Midbrain (tissue), 1 donor: Measurements from ENCODE around the gene PTPN18.
"Not testable (repeated sequence)": the region's sequence is repeated elsewhere in the genome, so short reads cannot be mapped to it uniquely, and the experiment has no call there.

Source experiments
- DNase-seq: peaks from one replicate; lab custom pipeline; 2025; lab: John Stamatoyannopoulos, UW

The PTPN18 gene

DNA sequence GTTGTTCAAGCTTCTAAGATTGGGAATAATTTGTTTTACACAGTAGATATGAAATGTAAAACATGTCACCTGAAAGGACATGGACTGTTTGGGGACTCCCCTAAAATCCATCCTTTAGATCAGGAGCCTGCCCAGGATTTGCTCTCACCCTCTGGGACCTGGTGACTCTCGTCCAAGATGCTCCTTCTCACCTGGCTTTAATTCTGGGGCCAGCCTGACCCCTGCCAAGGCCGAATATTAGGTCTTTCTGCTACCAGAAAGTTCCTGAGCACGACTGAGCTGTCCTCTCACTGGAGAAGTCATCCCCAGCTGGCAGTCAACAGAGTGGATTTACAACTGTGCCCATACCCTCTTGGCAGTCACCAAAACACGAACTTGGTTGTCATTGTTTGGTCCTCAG is 25.3 kb downstream of the PTPN18 start:
- no peak for DNase-seq

DNA sequence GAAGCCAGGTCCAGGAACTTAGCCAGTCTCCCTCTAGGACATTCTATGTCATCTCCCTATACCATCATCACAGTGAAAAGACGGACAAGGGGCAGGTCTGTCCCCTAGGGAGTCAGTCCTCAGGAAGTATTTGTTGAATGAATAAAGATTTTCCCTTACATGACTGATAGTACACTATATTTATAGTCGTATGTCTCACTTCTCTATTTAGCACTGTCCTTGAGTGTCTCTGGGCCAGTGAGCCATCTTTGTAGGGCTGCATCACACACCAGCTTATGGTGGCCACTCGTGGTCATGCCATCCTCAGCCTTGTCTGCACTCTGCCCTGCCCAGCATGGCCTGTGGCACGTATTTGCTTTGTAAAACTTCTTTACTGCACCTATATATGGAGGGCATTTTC is 25.8 kb downstream of the PTPN18 start:
- no peak for DNase-seq

DNA sequence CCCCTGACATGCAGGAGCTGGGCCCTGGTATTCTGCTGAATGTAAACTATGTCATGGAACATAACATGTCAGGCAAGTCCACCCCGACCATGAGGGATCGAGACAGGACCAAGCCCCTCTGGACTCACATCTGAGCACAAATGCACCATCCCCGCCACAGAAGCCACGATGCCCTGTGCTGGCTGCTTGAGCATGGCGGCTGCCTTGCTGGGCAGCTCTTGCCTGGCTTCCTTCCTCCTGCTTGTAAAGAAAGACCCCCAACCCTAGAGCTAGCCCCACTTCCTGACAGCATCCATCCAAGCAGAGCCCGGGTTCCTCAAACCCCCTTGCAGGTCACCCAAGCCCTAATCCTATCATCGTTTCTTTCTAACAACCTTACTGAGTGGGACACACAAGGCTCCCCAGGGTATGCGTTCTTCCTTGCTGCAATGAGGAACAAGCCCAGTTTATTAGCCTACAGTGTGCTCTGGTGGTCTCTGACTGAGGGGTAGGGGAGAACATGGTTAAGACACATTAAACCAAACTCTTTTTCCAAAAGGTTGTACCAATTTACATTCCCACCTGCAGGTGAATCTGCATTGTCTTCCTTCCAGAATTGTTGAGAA is 26.6 kb downstream of the PTPN18 start:
- no peak for DNase-seq

DNA sequence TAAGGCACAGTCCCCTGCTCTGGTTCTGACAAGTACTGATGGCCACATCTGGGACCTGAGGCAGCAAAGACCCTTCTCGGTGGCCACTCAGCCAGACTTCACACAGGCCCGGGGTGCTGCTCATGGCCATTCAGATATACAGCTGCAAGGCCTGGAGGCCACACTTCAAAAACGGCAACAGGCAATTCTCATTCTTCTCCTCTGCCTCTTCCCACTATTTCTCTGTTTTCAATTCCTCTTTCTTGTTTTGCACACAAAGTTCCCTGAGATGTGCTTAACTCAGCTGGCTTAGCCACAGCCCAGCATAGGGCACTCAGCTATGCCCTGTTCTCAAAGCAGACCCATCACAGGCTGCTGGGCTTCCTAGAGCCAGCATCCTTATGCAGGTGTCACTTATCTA is 29.9 kb downstream of the PTPN18 start:
- DNase-seq: peak; percentile 43

DNA sequence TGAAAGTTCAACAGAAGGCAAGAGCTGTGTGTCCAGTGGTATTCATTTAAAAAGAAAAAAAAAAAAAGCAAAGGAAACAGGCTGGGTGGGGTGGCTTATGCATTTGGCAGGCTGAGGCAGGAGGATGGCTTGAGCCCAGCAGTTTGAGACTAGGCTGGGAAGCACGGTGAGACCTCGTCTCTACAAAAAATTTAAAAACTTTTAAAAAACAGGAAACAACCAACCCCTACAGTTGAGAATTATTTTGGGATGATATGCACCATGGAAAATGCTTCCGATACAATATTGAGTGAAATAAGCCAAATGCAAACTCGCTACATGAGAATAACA is 31.2 kb downstream of the PTPN18 start:
- DNase-seq: peak; percentile 37

DNA sequence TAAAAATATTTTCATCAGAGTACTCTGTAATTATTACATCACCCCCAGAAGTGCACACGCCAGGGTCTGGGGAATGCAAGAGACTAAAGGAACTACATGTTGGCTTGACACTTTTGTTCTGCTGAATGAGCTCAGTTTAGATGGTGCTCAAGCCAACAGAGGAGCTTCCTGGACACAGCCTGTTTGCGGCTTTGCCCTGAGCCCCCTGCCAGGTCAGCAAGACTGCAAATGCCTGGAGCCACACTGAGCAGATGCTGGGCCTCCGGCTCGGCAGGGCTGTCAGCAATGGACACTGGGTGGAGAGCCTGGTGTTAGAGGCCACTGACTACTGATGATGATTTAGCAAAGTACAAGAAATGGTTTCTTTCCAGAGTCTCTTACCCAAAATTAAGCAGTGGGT is 31.9 kb downstream of the PTPN18 start:
- no peak for DNase-seq

DNA sequence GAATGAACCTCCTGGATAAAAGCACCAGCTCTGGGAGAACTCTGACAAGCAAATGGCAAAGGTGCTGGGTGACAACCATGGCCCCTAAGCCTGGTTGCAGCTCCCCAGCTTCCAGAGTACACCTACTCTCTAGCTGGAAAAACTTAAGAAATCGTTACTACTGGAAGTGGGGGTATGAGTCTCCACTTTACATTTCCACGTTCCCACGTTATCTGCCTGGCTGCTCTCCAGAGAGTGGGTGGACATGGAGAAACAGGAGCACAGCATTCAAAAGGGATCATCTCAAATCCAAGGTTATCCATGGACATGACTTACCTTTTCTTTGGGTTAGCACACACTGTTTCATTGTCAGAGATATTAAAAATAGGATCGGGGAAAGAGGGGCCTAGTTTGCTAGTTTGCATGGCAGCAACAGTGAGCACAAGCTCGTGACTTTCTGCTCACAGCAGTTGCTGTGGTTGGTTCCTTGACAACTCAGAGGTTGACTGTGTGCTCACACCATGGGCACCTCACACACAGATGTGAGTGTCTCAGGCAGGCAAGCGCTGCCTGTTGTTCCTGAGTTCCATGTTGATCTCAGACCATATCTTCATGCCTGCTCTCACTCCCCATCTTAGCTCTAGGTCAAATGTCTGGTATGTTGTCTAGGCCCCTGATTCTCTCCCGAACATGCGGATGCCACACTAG is 32.5 kb downstream of the PTPN18 start:
- no peak for DNase-seq

DNA sequence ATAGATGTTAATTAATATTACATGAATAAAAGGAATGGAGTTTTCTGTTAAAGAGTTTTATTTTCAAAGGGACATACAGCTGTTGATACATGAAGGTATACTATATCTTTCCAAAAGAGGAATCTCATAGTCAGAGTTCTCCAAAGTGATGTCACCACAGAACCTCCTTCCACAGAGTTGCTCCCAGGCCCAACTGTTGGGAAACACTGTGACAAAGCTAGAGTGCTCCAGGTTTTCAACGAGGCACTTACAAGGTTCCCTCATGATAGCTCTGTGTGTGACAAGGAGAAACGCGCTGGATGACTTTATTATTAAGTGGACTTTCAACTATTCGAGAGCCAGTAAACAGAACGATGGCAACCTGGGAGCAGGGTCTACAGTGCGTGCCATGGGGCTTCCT is 33.5 kb downstream of the PTPN18 start:
- DNase-seq: no peak

DNA sequence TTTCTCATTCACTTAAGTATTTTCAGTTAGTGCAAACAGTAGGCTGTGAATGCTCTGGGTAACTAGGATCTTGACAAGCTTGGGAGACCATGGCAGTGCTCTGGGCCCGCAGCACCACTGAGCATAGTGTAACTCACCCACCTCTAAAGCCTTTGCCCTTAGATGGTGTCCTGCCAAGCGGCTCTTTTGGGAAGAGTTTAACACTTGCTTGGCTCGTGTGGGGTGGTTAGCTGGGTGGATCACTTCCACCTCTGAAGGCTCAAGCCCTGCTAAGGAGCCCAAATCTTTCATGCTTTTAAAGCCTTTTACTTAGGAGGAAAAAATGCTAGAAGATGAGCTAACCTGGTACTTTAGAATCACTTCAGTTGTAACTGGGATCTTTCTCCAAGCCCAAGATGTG is 33.9 kb downstream of the PTPN18 start:
- DNase-seq: no peak

DNA sequence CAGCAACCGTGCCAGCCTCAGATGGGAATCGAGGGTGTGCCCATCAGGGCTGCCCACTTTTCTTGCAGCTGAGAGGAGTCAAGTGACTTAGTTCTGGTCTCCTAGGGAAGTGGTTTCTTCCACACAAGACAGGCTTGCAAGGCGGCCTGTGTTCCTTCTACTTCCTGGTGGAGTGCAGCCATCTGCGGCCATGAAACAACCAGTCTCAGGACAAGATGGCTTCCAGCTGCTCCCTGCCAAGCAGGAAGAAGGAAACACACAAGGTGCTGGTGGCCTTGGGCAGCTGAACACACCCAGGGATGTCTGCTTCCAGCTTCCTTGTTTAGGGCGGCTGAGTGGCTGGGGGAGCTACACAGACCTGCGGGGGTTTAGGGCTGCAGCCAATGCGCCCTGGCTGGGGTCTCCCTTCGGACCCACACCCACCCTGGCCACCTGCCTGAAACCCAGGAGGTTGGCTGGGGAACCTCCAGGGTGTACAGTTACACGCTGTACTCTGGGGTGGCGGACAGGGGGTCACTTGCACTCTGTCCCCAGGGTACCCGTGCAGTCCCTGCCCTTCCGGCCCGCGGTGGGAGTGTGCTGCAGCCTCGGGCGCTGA is 34.7 kb downstream of the PTPN18 start:
- peak; percentile 22 for DNase-seq

DNA sequence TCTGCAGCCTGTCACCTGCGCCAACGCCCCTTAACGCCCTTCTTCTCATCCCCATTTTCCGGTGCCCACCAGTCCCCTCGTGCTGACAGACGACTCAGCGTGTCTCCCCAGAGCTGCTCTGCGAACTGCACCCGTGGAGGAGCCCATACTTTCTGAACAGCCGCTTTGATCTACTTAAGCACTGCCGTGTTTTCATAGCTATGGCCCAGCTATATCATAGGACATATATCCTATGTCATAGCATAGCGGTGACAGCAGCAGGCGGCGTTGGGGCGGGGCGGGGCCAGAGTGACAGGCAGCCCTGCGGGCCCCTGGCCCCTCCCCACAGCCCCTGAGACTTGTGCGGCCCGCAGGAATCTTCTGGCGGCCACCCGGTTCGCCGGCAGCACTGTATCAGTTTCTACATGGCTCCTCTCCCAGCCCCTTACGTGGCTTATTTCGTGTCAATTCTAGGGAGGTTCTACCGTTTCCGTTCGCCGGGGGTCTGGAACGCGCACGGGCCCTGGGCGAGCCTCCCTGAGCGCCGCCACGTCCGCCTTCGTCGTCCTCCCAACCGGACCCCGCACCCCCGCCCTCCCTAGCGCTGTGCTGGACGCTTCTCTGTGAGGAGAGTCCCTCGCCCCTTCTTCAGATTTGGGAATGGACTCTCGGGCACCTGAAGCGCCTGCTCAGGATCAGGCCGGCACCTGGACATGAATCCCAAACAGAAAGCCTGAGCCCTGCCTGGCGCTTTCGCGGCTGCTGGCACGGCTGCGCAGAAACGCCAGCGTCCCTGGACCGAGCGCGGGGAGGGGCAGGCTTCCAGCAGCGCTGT is 35.4 kb downstream of the PTPN18 start:
- peak; percentile 76 for DNase-seq

DNA sequence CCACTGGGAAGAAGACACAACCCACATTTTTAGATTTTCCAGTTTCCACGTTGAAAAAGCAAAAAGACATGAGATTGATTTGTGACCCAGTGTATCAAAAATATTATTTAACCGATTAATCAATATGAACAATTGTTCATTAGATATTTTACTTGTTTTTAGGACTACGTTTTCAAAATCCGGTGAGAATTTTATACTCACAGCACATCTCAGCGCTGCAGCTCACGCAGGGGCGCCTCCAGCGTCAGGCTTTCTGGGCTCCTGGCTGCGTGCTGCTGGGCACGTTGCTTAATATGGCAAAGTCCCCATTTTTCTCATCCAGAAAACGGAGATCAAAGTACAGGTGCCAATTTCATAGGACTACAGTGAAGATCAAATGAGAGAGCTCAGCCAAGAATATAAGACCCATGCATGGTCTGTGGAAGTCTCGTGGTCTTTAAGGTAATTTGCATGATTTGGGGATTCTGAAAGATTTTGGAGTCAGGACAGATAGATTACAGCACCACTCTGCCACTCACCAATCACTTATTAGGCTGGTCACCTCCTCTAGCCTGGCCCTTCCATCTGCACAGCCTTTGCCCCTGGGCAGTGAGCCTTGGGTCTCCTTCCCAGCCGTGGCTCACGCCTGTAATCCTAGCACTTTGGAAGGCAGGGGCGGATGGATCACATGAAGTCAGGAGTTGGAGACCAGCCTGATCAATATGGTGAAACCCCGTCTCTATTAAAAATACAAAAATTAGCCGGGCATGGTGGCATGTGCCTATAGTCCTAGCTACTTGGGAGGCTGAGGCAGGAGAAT is 36.2 kb downstream of the PTPN18 start:
- DNase-seq: peak; percentile 71

DNA sequence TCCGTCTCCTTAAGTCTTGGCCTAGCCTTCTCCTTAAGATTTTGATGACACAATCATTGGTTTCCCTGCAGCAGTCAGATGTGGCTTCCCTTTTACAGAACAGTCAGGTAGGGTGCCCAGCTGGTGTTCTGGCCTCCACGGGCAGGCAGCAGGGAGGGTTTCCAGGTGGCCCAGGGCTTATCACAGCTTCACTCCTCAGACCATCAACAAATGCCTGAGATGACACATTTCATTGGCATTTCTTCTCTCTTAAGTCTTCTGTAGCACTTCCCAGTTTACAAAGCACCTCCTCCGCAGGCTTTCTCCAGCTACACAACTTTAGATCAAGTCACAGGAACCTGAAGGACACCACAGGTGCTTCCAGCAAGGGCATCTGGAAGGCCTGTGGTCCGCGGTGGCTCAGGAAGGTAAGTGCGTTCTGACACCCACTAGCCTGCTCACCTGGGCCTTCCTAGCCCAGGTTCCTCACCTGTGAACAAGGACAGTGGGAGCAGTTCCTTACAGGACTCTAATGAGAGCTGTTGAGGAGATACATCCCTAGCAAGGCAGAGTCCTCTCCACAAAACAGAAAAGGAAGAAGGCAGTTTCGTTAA is 37.6 kb downstream of the PTPN18 start:
- DNase-seq: no peak

DNA sequence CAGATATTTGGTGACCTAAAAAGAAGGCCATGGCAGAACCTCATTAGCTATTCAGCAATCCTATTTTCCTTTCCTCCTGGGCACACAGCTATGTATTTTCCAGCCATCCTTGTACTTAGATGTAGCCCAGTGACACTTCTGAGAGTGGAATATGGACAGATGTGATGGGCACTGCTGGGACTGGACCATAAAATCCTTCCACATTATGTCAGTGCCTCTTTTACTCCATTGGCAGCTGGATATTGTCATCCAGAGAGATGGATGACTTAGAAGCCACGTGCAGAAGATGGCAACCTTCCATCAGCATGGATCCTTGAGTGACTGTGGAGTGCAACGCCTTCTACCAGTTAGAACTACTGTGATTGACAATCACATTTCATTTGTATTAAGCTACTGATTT is 50.4 kb downstream of the PTPN18 start:
- DNase-seq: not testable (repeated sequence)

DNA sequence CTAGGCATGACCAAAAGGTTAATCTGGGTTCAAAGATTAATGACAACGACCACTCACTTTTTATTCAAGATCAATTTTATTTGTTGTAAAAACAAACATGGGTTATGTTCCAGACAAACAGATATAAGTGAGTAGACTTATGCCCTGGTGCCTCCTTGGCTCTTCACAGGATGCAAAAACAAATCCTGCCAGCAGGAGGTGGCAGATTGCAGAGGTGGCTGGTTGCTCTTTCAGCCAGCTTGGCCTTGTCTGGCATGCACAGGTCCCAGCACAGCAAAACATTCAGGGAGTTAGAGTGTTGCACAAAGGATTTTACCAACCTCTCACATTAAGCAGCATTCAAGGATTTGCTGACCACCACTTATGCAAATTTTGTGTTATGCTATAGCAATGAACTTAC is 60.8 kb downstream of the PTPN18 start:
- not testable (repeated sequence) for DNase-seq

DNA sequence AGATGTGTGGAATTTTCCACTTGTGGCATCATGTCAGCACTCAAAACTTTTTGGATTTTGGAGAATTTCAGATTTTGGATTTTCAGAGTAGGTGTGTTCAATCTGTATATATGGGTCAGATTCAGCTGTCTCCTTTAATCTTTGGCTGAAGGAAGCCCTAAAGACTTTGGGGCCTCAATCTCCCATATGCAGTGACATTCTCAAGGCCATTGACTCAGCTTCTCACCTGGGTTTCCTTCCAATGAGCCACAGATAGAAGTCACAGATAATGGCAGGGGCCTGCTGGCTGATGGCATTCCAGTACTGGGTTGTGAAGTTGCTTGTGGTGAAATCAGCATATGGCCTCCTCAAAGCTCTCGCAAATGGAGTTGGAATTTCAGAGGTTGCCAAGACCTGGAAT is 63.0 kb downstream of the PTPN18 start:
- not testable (repeated sequence) for DNase-seq
